ENCODE measurements around the gene TMC4. TPM values are rescaled to one million over a fixed set of nuclear protein-coding genes. Genes with fewer than 3 reads are reported as not detected.

TMC4 gene
- polyA plus RNA-seq, 1 of the 3 experiments (the other 2 are of a cell fraction): 2.8 TPM

DNA sequence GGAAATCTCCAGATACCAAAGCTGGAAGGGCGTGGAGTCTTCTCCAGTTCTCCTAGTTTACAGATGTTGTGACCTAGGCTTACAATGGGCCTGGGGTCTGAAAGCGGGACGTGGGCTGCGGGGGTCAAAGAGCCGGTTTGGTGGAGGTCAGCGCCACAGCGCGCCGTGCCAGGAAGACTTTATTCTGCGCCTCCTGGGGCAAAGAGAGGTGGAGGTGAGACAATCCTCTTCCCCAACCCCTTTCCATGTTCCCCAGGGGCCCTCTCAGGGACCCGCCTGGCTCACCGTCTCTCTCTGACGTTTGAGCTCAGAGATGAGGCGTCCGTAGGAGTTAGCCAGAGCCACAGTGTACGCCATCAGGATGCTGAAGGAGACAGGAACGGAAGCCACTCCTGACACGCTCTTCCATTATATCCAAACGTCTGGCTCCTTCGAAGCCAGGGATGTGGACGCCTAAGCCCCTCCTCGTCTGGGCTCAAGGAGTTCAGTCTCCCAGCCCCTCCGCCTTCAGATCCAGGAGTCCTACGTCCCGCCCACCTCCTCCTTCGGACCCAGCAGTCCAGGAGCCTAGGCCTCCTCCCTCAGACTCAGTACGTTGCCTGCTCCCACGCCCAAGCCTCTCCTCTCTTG is 12.7 kb downstream of the TMC4 start:
- Histone ChIP-seq H3K36me3 (replicated peaks in 1 of 2; ENCODE audit: control insufficient read depth in 1 of 2, insufficient read depth in 2 of 2, low read length in 1 of 2) (peaks cover 19 to 21% of the 10 kb centered on the region in 2 experiments), H3K4me2 (peak overlapping the region; percentile 93), H2AFZ (ENCODE audit: low read depth) (peak overlapping the region; percentile 92), H3K9ac (peak overlapping the region; percentile 78), H3F3A (replicated peaks; ENCODE audit: insufficient read depth) (no peaks in the 10 kb centered on the region), H3K4me1 (ENCODE audit: control insufficient read depth in 1 of 2, insufficient read depth in 2 of 2, low read depth in 1 of 2, low read length in 1 of 2) (peaks cover 7 to 19% of the 10 kb centered on the region in 2 experiments; a peak in 2 of 4 replicates), H3K27me3 (ENCODE audit: insufficient read depth) (no peaks in the 10 kb centered on the region), H3K9me2 (no peaks in the 10 kb centered on the region), H4K20me1 (ENCODE audit: insufficient read depth) (no peaks in the 10 kb centered on the region), H3K27ac (ENCODE audit: low read depth in 2 of 2, low read length in 1 of 2) (peak overlapping the region; percentile 71 to 82), H3K4me3 (ENCODE audit: low read depth in 2 of 2, low read length in 1 of 2) (peak overlapping the region; percentile 80 to 83), H3K9me3 (no peaks in the 10 kb centered on the region), H3K79me2 (ENCODE audit: insufficient read depth) (peaks cover 19% of the 10 kb centered on the region; the same call in 1 of the 2 replicates)
- CTCF ChIA-PET: interaction anchor here (1.1 to 2.3 kb wide), 7 partner anchors 8 to 45 kb away, joined by 3 to 13 read pairs (median 5); partner anchors contain the start of genes PRPF31, TFPT and TMC4
- no peak for TF ChIP-seq NFIC (IDR thresholded peaks at IDR 0.05; ENCODE audit: borderline replicate concordance)
- no peak for TF ChIP-seq ELF1 (IDR thresholded peaks at IDR 0.05)
- TF ChIP-seq, protein P1, sequence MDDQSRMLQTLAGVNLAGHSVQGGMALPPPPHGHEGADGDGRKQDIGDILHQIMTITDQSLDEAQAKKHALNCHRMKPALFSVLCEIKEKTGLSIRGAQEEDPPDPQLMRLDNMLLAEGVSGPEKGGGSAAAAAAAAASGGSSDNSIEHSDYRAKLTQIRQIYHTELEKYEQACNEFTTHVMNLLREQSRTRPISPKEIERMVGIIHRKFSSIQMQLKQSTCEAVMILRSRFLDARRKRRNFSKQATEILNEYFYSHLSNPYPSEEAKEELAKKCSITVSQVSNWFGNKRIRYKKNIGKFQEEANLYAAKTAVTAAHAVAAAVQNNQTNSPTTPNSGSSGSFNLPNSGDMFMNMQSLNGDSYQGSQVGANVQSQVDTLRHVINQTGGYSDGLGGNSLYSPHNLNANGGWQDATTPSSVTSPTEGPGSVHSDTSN (IDR thresholded peaks at IDR 0.05): no peak
- no peak for TF ChIP-seq JUND (IDR thresholded peaks at IDR 0.05)
- TF ChIP-seq EP300 (IDR thresholded peaks at IDR 0.05; ENCODE audit: borderline replicate concordance in 1 of 2, low read depth in 1 of 2, low read length in 1 of 2): no peak
- TF ChIP-seq TAF1 (IDR thresholded peaks at IDR 0.05; ENCODE audit: borderline replicate concordance, low read depth, low read length): no peak
- TF ChIP-seq MEF2A (IDR thresholded peaks at IDR 0.05; ENCODE audit: borderline replicate concordance, low read depth): no peak
- no peak for TF ChIP-seq MXI1 (IDR thresholded peaks at IDR 0.05; ENCODE audit: low read depth, low read length)
- TF ChIP-seq SIN3A (IDR thresholded peaks at IDR 0.05; ENCODE audit: borderline replicate concordance, low read depth, low read length): no peak
- no peak for TF ChIP-seq GATA2 (CRISPR knock-in tag; IDR thresholded peaks at IDR 0.05)
- no peak for TF ChIP-seq POLR2AphosphoS5 (IDR thresholded peaks at IDR 0.05; ENCODE audit: low read depth, low read length)
- no peak for TF ChIP-seq TCF12 (IDR thresholded peaks at IDR 0.05)
- no peak for TF ChIP-seq CHD2 (IDR thresholded peaks at IDR 0.05; ENCODE audit: low read length, partially characterized antibody)
- TF ChIP-seq, protein P2, sequence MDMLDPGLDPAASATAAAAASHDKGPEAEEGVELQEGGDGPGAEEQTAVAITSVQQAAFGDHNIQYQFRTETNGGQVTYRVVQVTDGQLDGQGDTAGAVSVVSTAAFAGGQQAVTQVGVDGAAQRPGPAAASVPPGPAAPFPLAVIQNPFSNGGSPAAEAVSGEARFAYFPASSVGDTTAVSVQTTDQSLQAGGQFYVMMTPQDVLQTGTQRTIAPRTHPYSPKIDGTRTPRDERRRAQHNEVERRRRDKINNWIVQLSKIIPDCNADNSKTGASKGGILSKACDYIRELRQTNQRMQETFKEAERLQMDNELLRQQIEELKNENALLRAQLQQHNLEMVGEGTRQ (IDR thresholded peaks at IDR 0.05; ENCODE audit: borderline replicate concordance, low read depth, low read length): no peak
- TF ChIP-seq, protein P3, sequence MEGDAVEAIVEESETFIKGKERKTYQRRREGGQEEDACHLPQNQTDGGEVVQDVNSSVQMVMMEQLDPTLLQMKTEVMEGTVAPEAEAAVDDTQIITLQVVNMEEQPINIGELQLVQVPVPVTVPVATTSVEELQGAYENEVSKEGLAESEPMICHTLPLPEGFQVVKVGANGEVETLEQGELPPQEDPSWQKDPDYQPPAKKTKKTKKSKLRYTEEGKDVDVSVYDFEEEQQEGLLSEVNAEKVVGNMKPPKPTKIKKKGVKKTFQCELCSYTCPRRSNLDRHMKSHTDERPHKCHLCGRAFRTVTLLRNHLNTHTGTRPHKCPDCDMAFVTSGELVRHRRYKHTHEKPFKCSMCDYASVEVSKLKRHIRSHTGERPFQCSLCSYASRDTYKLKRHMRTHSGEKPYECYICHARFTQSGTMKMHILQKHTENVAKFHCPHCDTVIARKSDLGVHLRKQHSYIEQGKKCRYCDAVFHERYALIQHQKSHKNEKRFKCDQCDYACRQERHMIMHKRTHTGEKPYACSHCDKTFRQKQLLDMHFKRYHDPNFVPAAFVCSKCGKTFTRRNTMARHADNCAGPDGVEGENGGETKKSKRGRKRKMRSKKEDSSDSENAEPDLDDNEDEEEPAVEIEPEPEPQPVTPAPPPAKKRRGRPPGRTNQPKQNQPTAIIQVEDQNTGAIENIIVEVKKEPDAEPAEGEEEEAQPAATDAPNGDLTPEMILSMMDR (IDR thresholded peaks at IDR 0.05): no peak
- TF ChIP-seq RFX5 (IDR thresholded peaks at IDR 0.05; ENCODE audit: low read length): no peak
- TF ChIP-seq TEAD4 (IDR thresholded peaks at IDR 0.05; ENCODE audit: borderline replicate concordance, insufficient read depth): no peak
- no peak for TF ChIP-seq GABPA (IDR thresholded peaks at IDR 0.05; ENCODE audit: low read depth)
- 2% methylated on average over 13 of the region's 28 CpGs for WGBS (ENCODE audit: low lambda C conversion rate)
- DNase-seq: no peak
- POLR2A ChIA-PET: interaction anchor here (1.4 kb wide), 1 partner anchor 10 kb away, joined by 6 read pairs; no protein-coding TSS in a partner anchor

Data from SK-N-SH (cell line).